Testis (tissue), 3 donors: ENCODE measurements around the gene GRM8. TPM values are rescaled to one million over a fixed set of nuclear protein-coding genes. Genes with fewer than 3 reads are reported as not detected.

Experiments
- DNase-seq: peaks from one replicate; pipeline ENCODE4 v3.0.0-alpha.2; 2019
- H3K27ac ChIP-seq, 2 donors: fragments of 200-600 bp; sonication (generic); one replicate each; pipeline ENCODE4 v1.5.1; 2019
- H3K27me3 ChIP-seq: fragments of 200-600 bp; sonication (generic); one replicate; pipeline ENCODE4 v1.5.1; 2019
- H3K36me3 ChIP-seq: fragments of 200-600 bp; sonication (generic); one replicate; pipeline ENCODE4 v1.5.1; 2017; ENCODE audit warnings: low read depth; ENCODE audit errors: missing control alignments
- H3K4me1 ChIP-seq: fragments of 200-600 bp; sonication (generic); one replicate; pipeline ENCODE4 v1.5.1; 2019
- H3K4me3 ChIP-seq, 2 donors: fragments of 200-600 bp; sonication (generic); one replicate each; pipeline ENCODE4 v1.5.1; 2017 to 2019
- H3K9me3 ChIP-seq: fragments of 200-600 bp; sonication (generic); one replicate; pipeline ENCODE4 v1.5.1; 2017
- POLR2A ChIP-seq: fragments of 450-650 bp; IDR thresholded peaks from one replicate; pipeline ENCODE4 v1.6.1; 2017; ENCODE audit warnings: antibody characterized with exemption, mild to moderate bottlenecking, moderate library complexity
- WGBS, 2 donors: methylation state at CpG; one replicate each; pipeline ENCODE4 v1.1.5; 2018; 5-methylcytosine and 5-hydroxymethylcytosine counted together
- intact Hi-C: fragments of 100-400 bp; cut with DNase I; formaldehyde crosslinking; loops from one replicate; pipeline ENCODE4 v1.15.1; 2023; ENCODE audit warnings: low total_unique reads
- polyA plus RNA-seq: library from polyadenylated mRNA; stranded (reverse); fragments of 350-450 nt; fragmentation: Illumina TruSeq; extraction: RNeasy Lipid Tissue Mini Kit (QIAGEN cat#74804); gene quantifications from one replicate; pipeline ENCODE4 v1.2.3, GENCODE V29; 2014; ENCODE audit warnings: low read depth, low replicate concordance; ENCODE audit not compliant: insufficient read depth
- total RNA-seq, 2 donors: library from RNA; depleted of rRNA; stranded (reverse); fragments of >200 nt; gene quantifications; one replicate each; pipeline ENCODE4 v1.2.3, GENCODE V29; 2016
- TF ChIP-seq, protein P1 (sequence below), 3 experiments: fragments of 450-650 bp in 2 of 3; fragments of 200-600 bp in 1 of 3; sonication (generic) in 1 of 3; IDR thresholded peaks; one replicate each; pipeline ENCODE4 v1.5.1; 2016 to 2019; ENCODE audit warnings: antibody characterized with exemption in 3 of 3, mild to moderate bottlenecking in 2 of 3, moderate library complexity in 1 of 3

The GRM8 gene
- total and polyA plus RNA-seq, 3 donors from 2014 or later, result 7.1 to 8.2 (median 7.1) TPM

DNA sequence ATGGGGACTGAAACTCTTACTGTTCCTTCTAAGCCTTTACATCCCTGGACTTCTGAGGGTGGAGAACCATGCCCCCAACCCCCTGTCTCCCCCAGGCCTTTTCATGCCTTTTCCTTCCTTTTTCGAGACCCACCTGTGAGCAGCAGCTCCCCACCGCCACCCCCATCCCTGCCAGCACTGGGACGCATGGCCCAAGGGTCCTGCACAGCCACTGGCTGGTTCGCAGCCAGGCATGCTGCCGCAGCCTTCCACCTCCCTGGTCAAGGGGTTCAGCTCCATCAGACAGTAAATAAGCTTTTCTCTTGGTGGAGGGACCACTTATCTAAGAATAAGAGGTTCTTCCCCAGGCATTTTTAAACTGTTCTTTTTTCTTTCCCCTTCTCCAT lies 584.4 kb downstream of the GRM8 start:
- TF ChIP-seq, protein P1, sequence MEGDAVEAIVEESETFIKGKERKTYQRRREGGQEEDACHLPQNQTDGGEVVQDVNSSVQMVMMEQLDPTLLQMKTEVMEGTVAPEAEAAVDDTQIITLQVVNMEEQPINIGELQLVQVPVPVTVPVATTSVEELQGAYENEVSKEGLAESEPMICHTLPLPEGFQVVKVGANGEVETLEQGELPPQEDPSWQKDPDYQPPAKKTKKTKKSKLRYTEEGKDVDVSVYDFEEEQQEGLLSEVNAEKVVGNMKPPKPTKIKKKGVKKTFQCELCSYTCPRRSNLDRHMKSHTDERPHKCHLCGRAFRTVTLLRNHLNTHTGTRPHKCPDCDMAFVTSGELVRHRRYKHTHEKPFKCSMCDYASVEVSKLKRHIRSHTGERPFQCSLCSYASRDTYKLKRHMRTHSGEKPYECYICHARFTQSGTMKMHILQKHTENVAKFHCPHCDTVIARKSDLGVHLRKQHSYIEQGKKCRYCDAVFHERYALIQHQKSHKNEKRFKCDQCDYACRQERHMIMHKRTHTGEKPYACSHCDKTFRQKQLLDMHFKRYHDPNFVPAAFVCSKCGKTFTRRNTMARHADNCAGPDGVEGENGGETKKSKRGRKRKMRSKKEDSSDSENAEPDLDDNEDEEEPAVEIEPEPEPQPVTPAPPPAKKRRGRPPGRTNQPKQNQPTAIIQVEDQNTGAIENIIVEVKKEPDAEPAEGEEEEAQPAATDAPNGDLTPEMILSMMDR (IDR thresholded peaks at IDR 0.05), result no peak
- TF ChIP-seq POLR2A, result no peak
- no peaks in the 10 kb centered on the region for H3K4me1 ChIP-seq
- DNase-seq, result no peak

DNA sequence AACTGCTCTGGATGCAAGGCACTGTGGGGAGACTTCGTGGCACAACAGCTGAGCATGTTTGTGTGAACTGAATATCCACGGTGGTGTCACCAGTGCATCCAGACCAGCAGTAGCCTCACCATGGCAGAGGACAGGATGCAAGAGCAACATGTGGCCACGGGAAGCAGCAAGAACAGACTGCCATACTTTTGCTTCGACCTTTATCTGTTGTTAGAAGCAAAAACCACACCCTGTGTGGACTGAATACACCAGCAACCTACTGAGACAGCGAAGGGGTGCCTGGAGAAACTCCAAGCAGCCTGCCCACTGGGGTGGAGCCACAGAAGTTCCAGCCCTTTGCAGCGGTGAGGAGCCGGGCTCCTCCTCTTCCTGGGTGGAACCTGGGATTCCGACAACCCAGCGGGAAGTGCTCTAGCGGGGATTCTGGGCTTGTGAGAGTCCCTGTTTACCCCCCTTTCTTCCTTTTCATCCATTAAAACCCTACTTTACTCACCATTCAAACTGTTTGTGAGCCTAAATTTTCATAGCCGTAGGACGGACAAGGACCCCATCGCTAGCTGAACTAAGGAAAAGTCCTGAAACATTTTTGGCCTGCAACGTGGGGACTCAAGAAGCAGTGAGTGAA lies 584.9 kb downstream of the GRM8 start:
- DNase-seq, result peak; percentile 32
- intact Hi-C loops, result no loop called here
- H3K27ac ChIP-seq, result no peak overlapping the region

More for the DNA sequence above, 584.4 kb downstream of the GRM8 start:
- 50 to 84% methylated on average over 5 of the region's 5 CpGs for WGBS, 2 donors
- peak overlapping the region in 1 of 2 donors; percentile 18 for H3K4me3 ChIP-seq
- H3K9me3 ChIP-seq, result no peaks in the 10 kb centered on the region
- no peaks in the 10 kb centered on the region for H3K36me3 ChIP-seq
- H3K27ac ChIP-seq, result no peak overlapping the region
- intact Hi-C loops, result no loop called here
- H3K27me3 ChIP-seq, result no peaks in the 10 kb centered on the region

DNA sequence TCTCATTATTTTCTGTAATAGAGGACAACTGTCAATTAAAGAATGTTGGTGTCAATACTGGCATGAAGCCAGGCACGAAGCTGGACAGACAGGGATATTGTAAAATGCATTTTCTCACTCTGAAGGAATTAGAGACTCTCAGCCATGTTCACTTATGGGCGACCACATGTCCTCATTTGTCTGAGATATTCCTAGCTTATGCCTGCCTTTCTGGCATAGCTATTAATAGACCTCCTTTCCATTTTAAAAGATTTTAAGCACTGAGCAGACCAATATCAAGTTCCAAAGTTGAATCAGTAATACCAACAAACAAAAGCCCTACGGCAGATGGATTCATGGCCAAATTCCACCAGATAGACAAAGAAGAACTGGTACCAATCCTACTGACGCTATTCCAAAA lies 589.9 kb downstream of the GRM8 start:
- Histone ChIP-seq H3K27ac (no peak overlapping the region), H3K27me3 (no peaks in the 10 kb centered on the region), H3K4me1 (no peaks in the 10 kb centered on the region), H3K36me3 (no peaks in the 10 kb centered on the region), H3K4me3 (no peak overlapping the region), H3K9me3 (no peaks in the 10 kb centered on the region)
- TF ChIP-seq, protein P1 (IDR thresholded peaks at IDR 0.05), result no peak
- no peak for TF ChIP-seq POLR2A
- no peak for DNase-seq
- intact Hi-C loops, result no loop called here
- 86 to 89% methylated on average over 4 of the region's 4 CpGs for WGBS, 2 donors

More for the DNA sequence above, 584.9 kb downstream of the GRM8 start:
- Histone ChIP-seq H3K27me3 (no peaks in the 10 kb centered on the region), H3K4me1 (no peaks in the 10 kb centered on the region), H3K4me3 (peak overlapping the region in 1 of 2 donors; percentile 18), H3K9me3 (no peaks in the 10 kb centered on the region), H3K36me3 (no peaks in the 10 kb centered on the region)
- WGBS, 2 donors, result 43 to 78% methylated on average over 13 to 14 of the region's 14 CpGs
- no peak for TF ChIP-seq POLR2A
- TF ChIP-seq, protein P1 (IDR thresholded peaks at IDR 0.05), result no peak

DNA sequence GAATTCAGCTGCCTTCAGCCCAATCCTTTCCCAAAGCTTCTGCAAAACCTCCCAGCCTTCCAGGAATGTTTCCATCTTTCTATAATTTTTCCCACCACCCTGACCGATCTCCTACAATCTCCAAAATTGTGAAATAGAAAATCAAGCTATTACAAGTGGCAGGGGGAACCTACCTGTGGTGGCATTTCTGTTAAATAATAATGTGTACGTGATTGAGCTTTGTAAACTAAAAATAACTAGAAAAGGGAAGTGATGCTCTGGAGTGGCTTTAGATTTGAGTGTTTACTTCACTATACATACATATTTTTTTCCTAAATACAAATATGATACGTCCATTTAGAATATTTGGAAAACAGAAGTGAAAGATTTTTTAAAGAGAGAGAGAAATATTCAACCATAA lies 593.6 kb downstream of the GRM8 start:
- H3K4me1 ChIP-seq, result no peaks in the 10 kb centered on the region
- no peaks in the 10 kb centered on the region for H3K36me3 ChIP-seq
- no peak overlapping the region for H3K27ac ChIP-seq
- H3K4me3 ChIP-seq, result no peak overlapping the region
- 81 to 90% methylated on average over 3 of the region's 3 CpGs for WGBS, 2 donors
- intact Hi-C loops, result no loop called here
- no peaks in the 10 kb centered on the region for H3K27me3 ChIP-seq
- no peaks in the 10 kb centered on the region for H3K9me3 ChIP-seq
- no peak for DNase-seq
- TF ChIP-seq, protein P1 (IDR thresholded peaks at IDR 0.05), result no peak
- no peak for TF ChIP-seq POLR2A

GRCh38 chr7:126658684-126659083 lies 594.1 kb downstream of the GRM8 start:
- Histone ChIP-seq H3K4me3 (no peak overlapping the region), H3K36me3 (no peaks in the 10 kb centered on the region), H3K27ac (no peak overlapping the region), H3K9me3 (no peaks in the 10 kb centered on the region), H3K27me3 (no peaks in the 10 kb centered on the region), H3K4me1 (no peaks in the 10 kb centered on the region)
- intact Hi-C loops, result no loop called here
- TF ChIP-seq POLR2A, result no peak
- TF ChIP-seq, protein P1 (IDR thresholded peaks at IDR 0.05), result no peak
- 87 to 90% methylated on average over 11 to 16 of the region's 16 CpGs for WGBS, 2 donors
- DNase-seq, result no peak
